NCI-H2107 (cell line): ENCODE measurements around the gene FAM221B.
A peak's percentile ranks its signal among the peaks of the same experiment; 100 is the strongest.

Source experiments
- DNase-seq: peaks from one replicate; lab custom pipeline; 2025; lab: John Stamatoyannopoulos, UW

FAM221B gene

DNA sequence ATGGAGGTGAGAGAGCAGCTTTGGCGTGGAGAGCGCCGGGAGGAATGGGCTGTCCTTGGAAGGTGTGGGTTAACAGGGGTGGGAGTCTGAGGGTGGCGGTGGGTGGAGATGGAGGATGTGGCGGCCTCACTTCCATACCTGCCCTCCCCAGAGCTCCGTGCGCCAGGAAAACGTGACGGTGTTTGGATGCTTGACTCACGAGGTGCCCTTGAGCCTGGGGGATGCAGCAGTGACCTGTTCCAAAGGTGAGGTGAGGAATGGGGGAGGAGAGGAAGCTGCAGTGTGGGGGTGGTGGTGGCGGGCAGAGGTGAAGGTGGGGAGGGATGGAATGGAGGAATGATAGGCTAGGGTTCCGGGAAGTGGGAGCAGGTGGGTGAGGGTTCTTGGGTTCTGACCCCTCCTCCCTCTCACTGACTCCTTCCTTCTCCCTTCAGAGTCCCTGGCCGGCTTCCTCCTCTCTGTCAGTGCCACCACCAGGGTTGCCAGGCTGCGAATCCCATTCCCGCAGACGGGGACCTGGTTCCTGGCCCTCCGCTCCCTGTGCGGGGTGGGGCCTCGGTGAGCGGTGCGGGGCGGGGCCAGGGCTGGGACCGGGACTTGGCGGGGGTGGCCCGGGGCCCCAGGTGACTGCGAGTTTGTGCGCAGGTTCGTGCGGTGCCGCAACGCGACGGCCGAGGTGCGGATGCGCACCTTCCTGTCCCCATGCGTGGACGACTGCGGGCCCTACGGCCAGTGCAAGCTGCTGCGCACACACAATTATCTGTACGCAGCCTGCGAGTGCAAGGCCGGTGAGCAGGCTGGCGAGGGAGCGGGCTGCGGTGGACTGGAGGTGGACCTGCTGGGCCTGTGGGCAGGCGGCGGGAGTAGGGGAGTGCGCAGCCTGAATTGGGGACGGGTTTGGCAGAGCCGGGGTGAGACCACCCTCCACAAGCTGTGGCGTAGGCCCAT is 17.6 kb upstream of the FAM221B start:
- no peak for DNase-seq

DNA sequence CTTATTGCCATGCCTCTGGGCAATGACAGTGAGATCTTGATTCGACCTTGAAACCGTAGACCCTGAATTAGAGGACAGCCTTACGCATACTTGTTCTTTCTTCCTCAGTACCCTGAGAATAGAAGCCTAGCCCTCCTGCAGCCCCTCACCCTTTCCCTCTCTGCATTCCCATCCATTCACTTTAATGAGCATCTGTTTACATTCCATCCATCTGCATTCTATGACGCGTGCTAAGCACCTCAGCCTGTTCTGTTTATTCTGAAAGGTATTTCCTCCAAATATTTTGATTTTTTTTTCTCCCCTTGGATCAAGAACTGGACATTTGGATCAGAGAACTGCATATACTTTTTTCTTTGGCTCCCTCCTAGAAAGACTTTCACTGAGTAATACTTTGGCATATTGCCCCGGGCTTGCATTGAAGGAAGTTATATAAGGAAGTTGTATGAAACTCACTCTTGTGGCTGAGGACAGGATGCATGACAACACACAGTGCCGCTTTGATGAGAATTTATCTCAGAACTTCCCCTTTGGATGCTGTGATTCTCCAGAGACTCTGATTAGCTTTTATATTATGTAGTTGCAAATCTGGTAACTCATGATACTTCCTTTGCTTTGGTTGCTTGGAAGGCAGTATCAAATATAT is 16.2 kb upstream of the FAM221B start:
- no peak for DNase-seq

DNA sequence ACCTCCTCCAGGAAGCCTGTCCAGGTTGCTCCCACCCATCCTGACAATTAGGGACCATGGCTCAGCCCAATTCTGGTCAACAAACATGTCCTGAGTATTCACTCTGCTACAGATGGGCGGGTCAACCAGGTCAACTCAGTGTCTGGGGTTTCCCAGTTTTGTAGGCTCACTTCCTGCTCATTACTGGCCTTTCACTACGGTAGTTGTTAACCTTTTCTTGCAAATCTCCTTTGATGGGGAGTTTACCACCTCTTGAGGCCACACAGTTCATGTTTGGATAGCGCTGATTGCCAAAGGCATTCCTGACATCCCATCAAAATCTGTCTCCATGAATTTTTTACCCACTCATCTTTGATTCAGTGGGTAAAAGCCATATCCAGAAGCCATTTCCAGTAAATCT is 14.3 kb upstream of the FAM221B start:
- DNase-seq = no peak

DNA sequence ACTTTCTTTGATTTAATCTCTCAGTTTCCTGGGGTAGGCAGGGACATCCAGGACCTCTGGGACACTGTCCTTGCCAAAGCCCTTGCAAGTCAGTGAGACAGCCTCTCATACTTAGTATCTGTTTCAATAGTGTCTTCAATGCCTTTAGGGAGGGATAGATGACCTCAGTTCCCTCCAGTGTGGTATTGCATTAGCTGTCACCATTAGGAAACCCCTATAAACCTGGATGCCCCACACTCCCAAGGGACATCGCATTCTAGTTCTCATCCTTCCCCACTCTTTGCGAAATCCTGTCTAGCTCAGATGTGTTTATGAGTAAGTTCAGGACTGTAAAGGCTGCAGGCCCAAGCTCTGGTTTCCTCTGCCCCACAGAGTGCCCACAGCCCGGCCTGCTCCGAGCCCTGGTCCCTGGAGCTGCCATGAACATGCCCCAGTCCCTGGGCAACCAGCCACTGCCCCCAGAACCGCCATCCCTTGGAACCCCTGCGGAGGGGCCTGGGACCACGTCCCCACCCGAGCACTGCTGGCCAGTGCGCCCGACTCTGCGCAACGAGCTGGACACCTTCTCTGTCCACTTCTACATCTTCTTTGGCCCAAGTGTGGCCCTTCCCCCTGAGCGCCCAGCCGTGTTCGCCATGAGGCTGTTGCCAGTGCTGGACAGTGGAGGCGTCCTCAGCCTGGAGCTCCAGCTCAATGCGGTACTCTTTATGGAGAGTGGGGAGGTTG is 13.7 kb upstream of the FAM221B start:
- DNase-seq = no peak

DNA sequence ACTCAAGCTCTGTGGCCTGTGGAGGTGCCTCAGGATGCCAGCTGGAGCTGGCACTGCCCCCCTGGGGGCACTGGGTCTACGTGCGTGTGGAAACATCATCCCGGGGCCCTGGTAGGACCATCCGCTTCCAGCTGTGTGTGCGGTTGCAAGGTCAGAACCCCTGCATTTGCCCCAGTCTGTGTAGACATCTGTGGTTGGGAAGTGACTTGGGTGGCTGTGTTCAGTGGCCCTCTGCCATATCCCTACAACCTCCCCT is 13.0 kb upstream of the FAM221B start:
- DNase-seq = no peak

DNA sequence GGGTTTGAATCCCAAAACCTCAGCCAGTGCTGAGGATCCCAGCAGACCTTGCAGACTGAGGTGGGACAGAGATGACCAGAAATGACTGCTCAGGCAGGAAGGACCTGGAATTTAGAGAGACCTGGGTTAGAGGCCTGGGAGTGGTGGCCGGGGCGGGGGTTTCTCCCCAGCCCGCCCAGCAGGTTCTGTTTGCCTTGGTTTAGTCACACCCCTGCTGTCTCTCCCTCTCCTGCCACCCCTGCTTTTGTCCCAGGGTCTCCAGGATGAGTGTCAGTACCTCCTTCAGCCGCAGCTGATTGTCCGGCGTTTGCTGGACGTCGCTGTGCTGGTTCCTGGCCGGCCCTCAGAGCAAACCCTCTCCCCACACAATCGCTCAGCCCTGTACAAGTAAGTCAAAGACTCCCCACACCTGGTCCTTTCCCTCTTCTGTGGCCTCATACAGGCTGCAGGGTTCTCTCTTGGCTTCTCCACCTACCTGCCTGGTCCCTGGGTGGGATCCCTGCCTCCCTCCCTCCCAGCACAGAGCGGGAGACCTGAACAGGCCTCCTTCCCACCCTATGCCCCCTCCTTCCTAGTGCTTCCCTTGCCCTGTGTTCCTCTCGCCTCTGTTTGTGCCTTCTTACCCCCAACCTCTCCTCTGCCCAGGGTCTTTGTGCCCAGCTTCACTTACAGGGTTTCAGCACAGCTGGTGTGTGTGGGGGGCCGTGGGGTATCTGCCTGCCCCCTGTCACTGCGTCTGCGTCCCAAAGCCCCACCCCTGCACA is 12.5 kb upstream of the FAM221B start:
- no peak for DNase-seq

DNA sequence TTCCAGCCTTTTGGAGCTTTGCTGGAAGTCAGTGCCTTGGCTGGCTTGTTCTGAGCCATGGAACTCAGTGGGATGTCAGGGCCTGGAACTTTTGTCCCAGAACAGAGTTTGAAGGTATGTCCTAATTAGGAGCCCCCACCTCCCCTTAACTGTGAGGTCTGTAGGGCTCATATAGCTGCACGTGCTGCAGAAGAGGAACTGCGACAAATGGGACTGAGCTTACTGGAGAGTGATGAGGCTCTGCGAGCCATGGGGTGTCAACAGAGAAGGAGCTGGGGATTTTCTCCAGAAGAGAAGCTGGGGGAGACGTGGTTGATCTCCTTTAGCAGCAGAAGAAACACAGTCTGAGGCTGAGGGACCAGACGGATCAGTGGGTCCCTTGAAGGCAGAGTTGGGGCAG is 11.4 kb upstream of the FAM221B start:
- no peak for DNase-seq

DNA sequence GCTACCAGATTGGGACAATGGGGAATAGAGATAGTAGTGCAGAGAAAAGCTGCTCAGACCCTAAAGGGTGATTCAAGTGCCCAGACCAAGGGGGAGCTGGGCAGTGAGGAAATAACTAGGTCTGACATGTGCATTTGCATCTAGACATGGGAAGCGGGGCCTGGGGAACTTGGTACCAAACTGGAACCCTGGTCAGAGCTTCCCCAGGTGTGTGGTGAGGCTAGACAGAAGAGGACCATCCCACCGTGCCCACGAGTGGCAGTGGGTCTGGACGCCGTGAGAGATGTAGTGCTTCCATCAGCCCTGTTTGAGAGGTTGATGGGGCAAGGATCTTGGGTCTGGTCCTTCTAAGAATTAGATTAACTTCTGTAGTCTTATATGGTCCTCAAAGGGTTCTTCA is 8.1 kb upstream of the FAM221B start:
- DNase-seq = no peak

DNA sequence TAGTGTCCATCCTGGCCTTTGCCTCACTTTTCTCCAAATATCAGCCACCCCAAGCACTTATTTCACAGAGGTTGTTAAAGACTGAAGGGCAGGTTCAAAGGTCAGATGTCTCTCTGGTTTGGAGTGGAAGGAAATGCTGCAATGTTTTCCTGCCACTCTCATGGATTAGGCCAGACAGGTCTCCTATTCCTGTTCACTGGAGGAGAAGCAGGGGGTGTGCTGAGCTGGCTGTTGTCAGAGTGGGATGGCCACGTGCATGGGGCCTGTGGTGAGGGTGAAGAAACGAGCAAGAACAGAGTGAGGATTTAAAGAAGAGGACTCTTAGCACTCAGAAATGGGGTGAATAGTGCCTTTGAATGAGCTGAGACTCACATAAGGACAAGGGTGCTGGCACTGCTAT is 7.2 kb upstream of the FAM221B start:
- no peak for DNase-seq

DNA sequence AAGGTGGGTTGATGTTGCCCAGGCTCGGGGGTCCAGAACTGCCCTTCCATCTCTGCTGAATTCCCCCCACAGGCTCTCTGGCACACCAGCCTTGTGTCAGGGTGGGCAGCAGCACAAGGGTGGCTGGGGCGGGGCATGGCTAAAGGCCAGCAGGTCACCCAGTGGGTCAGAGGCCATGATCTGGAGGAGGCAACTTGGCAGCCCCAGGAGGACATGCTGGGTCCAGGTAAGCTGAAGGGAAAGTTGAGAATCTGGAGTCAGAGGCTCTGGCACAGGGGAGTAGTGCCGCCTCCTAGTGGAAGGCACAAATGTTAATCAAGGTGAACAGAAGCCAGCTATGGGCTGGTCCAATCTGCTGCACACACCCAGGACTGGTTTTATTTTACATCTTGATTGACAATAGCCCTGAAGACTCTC is 6.7 kb upstream of the FAM221B start:
- DNase-seq = no peak

DNA sequence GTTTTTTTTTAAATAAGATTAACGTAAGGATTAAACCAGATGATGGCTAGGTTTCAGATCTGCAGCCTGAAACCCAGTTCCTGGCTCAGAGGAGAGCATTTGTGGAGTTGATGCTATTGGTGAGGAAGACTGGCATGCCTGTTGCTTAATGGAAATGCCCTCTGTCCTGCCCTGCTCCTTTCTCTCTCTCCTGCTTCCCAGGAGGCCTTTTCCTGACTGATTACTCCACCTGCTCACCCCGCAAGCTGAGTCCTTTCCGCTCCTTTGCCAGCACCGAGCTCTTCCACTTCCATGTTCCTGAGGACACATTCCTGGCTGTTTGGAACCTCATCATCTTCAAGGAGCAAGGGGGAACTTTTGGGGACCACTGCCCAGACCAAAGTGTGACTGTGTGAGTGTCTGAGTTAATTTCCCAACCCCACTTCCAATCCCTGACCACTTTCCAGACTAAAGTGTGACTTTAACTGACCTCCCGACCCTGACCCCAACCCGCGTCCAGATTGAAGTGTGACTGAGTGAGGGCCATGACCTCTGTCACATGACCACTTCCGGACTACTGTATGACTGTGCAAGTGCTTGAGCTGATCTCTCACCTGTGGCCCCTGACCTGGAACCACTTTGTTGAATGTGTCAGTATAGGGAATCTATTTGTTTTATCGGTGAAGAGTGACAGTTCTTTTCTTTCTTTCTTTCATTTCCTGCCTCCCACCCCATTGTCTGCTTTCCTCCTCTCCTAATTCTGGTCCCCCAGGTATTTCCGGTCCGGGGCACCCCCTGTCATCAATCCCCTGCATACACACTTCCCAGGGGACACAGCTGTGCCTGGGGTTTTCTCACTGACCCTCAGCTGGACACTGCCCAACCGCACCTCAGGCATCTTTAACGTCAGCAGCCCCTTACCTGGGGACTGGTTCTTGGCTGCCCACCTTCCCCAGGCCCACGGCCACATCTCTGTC is 6.0 kb upstream of the FAM221B start:
- no peak for DNase-seq

DNA sequence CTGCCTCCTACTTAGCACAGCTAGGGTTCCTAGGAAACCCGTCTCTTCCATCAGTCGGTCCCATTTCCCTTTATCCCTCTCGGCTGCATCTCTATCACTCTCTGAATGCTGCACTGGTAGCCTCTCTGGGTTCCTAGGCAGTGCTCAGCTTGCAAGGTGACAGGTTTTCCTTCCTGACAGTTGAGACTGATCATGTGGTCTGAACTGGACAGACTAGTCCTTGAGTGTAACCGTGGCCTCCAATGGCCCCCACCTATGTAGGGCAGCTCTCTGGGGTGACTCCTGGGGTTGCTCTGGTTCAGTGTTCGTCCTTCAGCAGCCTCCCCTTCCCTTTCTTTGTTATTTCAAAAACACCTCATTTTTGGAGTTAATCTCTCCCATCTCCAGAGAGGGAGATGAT is 4.3 kb upstream of the FAM221B start:
- DNase-seq = no peak

DNA sequence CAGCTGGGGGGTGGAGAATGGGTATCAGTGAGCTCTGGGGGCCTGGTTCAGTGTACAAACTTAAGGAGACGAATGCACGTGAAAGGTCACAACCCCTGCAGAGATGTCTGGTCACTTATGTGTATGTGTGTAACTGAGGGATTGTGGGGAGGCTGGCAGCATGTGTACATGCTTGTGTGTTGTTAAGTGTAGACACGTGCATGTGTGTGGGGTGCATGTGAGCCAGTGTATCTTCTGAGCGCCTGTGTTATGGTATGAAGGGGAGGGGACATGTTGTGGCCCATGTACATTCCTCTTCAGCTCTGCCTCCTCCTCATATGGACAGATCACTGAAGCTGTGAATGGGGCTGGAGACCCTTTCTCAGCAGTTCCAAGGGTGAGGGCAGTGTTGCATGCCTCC is 2.5 kb upstream of the FAM221B start:
- no peak for DNase-seq

DNA sequence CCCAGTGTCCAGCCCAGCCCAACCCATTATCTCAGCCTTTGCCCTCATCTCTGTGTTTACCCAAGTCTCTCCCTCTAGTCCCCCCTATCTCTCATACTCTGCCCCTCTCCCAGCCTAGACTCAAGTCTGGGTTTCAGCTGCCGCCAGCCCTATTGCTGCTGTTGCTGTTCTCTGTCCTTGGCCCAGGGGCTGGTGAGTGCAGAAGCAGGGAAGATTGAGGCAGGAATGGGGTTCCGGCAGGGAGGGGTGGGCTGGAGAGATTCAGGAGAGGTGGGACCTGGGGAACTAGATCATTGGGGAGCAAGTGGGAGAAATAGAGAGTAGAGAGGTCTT is 1.2 kb upstream of the FAM221B start:
- DNase-seq = no peak

DNA sequence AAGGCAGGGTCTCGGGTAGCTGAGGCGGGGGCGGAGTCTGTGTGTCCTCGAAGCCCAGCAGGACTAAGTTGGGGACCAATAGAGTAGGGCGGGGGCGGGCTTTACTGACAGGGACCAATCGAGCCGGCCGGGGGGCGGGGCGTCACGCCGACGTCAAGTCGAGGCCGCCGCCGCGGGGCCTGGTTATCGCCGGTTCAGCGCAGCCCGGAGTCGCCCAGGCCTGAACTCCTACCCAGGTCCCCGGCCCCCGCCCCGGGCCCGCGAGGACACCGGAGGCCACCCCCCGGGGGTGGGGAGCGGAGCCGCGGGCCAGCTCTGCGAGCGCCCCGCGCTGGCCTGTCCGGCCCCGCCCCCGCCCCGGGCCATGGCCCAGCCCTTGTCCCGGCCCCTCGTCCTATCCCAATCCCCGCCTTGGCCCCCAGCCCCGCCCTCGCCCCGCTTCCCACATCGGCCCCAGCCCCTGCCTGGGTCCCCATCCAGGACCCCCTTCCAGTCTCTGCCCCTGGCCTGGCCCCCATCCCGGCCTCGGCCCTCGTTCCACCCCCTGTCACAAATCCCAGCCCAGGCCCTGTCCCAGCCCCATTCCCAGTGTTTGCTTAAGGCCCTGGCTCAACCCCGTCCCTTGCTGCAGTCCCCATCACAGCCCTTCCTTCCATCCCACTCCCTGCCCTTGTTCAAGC is 692 bp upstream of the FAM221B start, which contains the start of gene TMEM8B:
Gene TMEM8B, plus strand, starts transcription at position 145 of the 680 bp plus-strand sequence. Its CDS starts 220 bp downstream, at position 365.
- peak; percentile 87 for DNase-seq

DNA sequence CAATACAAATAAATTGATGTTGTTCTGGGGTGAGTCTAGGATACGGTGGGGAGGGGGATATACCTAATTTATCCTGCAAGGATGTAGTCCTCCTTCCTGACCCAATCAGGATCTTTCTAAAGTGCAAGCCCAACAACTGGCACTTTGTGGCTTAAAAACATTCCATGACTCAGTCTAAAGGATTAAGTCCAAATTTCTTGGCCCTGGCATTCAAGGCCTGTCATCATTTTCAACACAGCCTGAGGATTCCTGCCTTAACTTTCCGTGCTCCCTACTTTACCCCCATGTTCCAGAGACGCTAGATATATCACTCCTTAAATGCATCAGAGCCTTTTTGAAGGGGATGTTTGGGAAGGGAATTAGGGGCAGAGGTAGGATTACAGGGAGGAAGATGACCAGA is 1.0 kb downstream of the FAM221B start:
- DNase-seq = no peak

DNA sequence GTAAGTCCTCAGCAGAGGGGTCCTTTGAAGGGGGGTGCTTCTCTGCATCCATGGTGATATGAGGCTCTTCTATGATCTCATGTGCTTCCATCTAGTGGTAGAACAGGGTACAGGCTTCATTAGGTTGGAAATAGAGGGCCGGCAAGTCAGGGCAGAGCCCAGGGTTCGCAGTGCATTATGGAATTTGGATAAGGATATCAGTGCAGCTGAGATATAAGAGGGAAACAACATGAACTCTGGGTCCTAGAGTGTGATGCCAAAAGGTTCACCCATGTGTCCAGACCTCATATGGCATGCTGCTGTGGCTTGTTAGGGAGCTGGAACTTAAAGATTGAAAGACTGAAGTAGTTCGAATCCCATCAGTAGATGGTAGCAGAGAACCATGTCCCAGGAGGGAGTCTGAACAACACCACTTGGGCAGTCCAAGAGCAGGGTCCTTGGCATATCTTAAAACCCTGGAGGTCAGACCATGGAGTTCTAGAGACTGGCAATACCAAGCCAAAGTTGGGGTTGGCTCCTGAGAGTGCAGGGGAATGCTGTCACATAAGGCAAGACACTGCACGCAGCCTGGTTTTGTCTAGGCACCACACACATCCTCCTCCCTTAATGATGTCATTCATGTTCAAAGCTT is 2.3 kb downstream of the FAM221B start:
- peak; percentile 7 for DNase-seq

DNA sequence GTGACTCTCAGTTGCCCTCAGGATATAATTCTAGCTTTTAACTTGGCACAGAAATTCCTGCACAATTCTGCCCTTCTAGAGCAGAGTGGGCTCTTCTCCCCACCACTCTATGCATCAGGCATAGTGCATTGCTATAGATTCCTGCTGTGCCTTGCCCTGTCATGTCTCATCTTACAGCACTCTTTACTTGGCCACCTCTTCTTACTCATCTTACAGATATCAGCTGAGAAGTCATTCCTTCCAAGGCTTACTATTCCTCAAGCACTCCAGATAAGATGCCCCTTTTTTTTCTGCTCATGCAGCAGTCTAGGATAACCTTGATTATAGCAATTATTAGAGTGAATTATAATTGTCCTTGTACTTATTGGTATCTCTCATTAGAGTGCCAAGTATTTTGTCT is 5.6 kb downstream of the FAM221B start:
- DNase-seq = no peak

DNA sequence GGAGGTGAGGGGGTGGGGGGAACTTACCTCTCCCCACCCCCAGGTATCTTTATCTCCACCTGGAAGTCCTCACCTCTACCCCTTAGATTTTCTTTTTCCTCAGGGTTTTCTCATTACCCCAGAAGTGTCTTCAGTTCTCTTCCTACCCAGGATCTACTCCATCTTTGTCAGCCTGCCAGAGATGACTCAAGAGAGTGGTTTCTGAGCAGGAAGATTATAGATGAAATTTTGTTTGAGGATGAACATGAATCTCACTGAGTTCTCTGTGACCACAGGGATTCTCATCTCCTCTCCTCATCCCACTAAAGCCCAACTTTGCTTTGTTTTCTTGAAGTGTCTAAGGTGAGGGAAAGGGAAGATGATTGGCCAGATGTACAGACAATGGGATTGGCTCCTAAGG is 8.5 kb downstream of the FAM221B start:
- no peak for DNase-seq

DNA sequence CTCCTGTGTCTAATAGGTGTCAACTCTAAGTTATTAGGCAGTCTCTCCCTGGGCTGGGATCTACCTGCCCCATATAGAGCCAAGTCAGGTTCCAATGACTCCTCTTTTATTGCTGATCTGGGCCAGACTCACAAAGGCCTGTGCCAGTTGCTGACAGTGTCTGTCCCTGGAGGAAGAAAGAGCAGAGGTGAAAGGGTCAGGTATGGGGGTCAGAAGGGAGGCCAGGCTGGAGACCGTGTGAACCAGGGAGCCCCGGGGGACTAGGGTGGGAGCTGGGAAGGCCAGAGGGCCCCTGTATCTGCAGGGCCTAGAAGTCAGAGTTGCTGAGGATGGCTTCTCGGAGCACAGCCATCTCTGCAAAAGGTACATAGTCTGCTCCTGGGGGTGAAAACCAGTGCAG is 10.2 kb downstream of the FAM221B start:
- no peak for DNase-seq
